ENCODE results near the gene TANK. TPM values are rescaled to one million over a fixed set of nuclear protein-coding genes. Genes with fewer than 3 reads are reported as not detected.

Gene TANK
- 30.9 TPM for total RNA-seq
- long read RNA-seq, transcript TANK-202 (8 exons, 2,171 nt): major isoform, 10 of 14 reads
- long read RNA-seq, partial matches to known transcripts: 0 of 14 reads
- long read RNA-seq, other reads (novel, unspliced or antisense): 3 of 14 reads

DNA sequence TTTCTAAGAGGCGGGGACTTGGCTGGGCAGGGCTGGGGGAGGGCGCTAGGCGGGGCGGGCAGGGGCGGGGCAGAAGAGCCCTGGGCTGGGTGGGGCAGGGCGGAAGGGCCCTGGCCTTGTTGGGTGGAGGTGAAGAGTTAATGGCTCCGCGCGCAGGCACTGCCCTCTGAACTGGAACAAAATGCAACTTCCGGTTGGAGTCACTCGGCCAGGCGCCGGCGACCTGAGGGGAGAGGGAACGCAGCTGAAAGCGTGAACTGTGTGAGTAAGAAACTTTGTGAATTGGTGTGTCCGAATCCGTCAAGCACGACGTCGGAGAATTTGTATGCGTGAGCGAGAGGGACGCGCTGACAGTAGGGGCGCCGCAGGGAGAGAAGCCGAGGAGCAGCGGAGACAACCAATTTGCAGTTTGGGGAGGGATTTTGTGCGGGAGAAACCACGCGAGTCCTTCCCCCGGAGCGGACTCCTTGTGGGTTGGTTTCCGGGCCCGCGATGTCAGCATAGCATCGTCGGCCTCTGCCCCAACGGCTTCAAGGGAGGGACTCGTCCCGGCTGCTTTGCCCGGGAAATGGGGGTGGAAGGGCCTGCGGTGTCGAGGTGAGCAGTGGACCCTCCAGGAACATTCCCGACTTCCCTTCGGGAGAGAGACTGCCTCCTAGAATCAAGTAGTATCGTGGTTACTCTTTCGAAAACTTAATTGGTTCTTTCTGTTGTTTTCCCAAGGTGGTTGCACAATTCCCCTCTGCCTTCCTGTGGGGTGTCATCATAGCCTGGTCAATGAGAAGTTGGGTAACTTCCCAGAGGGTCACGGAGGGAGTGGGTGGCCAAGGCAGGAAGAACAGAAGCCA, at the start of gene TANK:
TANK (plus strand) TSS at position 203 of the 848 bp plus-strand sequence. CDS start 19,235 bp downstream, outside the sequence.
- intact Hi-C loops (cut with DNase I): no loop called here
- ATAC-seq: peak; percentile 98
- DNase-seq (ENCODE audit: missing footprints): peak; percentile 96

DNA sequence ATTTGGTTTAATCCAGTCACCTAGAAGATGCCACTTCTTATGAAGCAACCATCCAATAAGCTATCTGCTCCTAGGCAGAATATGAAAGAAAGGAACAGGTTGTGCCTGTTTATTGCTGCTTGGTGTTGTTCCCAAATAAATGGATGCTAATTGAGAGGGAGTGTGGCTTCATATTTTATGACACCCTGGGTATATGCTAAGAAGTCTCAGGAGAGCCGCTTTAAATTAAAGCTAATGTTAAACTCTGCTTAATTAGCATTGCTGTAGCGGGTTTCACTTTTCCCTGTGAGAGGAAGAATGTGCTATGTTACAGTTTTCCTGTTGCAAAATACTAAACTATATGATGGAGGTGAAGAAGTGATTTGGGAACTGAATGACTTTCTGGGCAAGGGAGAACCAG, 48.7 kb upstream of the TANK start:
- intact Hi-C loops (cut with DNase I): no loop called here
- no peak for ATAC-seq
- no peak for DNase-seq (ENCODE audit: missing footprints)

DNA sequence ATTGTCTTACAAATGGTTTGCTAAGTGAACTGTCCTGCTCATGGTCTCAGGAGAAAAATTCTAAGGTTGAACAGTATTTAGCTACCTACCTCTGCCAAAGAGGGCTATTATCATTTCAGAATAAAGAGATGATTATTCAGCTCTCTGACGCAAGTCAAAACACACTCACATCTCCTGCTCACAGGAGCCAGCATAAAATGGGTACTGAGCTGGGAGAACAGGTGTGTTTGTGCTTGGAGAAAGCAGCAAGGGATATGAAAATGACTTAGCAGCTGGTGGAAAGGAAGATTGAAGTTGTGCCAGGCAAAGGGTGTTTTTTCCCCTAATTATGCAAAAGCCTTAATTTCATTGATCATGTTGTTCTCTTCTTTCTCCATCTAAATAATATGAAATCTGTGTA, 47.3 kb upstream of the TANK start:
- intact Hi-C loops (cut with DNase I): no loop called here
- ATAC-seq (no peak), DNase-seq (ENCODE audit: missing footprints) (no peak)

- ATAC-seq: no peak
- DNase-seq (ENCODE audit: missing footprints): no peak
- intact Hi-C loops (cut with DNase I): no loop called here
Observed at GRCh38 chr2:161113693-161114575, 46.3 kb upstream of the TANK start.

DNA sequence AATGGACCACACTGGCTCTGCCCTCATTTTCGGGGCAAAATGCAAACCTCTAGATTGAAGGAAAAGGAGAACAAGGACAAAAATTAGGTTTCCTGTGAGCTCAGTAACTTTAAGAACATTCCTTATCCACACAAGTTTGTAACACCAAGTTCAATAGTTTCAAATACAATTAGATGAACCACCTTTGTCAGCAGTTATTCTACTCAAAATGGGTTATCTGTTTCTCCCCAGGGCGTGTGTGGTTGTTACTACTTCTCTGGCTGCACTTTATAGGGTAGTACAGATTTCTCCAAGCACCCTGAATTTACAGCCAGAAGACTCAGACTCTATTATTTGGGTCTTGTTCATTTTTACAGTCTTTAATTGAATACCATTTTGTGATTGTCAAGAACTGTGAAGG, 45.0 kb upstream of the TANK start:
- no peak for ATAC-seq
- intact Hi-C loops (cut with DNase I): no loop called here
- no peak for DNase-seq (ENCODE audit: missing footprints)

GRCh38 chr2:161115605-161116380, 44.4 kb upstream of the TANK start:
- no peak for DNase-seq (ENCODE audit: missing footprints)
- intact Hi-C loops (cut with DNase I): no loop called here

DNA sequence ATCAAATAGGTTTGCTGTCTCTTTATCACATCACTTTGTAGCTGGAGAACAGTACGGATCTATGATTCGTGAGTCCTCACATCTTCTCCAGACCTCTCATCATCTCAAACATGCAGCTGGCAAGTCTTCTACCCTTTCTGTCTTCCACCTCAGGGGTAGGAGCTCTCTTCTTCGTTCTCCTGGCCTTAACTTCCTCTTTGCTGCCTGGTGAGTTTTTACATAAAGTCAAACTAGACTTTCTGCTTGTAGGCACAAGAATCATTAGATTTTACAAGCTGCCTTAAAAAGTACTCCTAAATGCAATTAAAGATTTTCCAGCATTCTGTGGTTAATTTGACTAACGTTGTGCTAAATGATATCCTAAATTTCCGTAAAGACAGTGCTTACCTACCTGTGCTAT, 43.7 kb upstream of the TANK start:
- DNase-seq (ENCODE audit: missing footprints): no peak
- ATAC-seq: no peak
- intact Hi-C loops (cut with DNase I): no loop called here

More at GRCh38 chr2:161115605-161116380, 44.4 kb upstream of the TANK start:
- ATAC-seq: no peak

GRCh38 chr2:161117506-161117905, 42.7 kb upstream of the TANK start:
- ATAC-seq (no peak), DNase-seq (ENCODE audit: missing footprints) (no peak)
- intact Hi-C loops (cut with DNase I): no loop called here

DNA sequence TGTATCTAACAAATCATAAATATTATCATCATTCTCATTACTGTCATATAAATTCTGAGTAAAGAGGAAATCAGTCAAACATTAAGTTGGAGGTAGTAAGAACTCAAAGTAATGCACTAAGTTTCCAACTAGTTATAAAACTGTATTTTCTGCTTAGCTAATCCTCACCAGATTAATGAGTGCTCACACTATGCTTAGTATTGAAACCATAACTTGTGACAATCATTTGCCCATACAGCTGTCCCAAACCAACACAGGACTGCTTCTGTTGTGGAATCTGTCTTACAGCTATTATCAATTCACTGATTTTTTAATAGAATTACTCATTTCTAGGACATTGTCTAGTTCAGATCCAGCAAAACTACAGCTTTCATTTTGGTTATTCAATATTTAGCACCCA, 41.5 kb upstream of the TANK start:
- intact Hi-C loops (cut with DNase I): no loop called here
- ATAC-seq (no peak), DNase-seq (ENCODE audit: missing footprints) (no peak)

DNA sequence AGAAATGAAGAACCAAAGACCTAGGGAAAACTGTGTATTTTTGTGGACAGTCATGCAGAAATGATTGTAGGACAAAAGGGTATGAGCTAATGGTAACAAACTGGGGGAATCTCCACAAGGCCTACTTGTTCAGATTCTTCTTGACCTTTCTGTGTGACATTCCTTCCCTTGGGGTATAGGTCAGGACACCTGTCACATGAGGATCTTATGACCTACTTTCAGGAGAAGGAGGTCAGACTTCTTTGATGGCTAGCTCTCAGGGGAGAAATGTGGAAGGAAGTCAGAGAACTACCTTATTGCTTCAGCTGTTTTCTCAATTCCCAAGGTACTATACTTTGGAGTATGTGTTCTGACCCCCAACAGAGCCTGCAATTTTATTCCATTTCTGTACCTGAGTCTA, 40.7 kb upstream of the TANK start:
- DNase-seq (ENCODE audit: missing footprints) (no peak), ATAC-seq (no peak)
- intact Hi-C loops (cut with DNase I): no loop called here

DNA sequence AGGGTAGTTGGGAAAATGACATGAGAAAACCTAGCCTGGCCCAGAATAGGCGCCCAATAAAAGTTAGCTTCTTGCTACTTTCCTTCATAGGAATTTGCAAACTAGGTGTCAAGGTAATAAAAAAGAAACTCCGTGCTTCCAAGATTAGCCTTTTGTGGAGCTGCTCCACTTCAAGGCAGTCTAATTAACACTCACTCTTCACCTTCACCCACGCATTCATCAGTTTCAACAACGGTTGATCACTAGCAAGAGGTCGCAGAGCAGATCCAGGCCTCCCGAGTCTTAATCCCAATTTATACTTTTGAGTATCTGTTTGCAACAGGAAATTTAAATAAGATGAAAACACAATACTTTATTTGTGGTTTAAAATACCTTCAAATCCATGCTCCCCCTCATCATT, 39.5 kb upstream of the TANK start:
- no peak for ATAC-seq
- intact Hi-C loops (cut with DNase I): no loop called here

GRCh38 chr2:161121622-161122021, 38.6 kb upstream of the TANK start:
- DNase-seq (ENCODE audit: missing footprints) (no peak), ATAC-seq (no peak)
- intact Hi-C loops (cut with DNase I): no loop called here

More for the DNA sequence above, 39.5 kb upstream of the TANK start:
- no peak for DNase-seq (ENCODE audit: missing footprints)

DNA sequence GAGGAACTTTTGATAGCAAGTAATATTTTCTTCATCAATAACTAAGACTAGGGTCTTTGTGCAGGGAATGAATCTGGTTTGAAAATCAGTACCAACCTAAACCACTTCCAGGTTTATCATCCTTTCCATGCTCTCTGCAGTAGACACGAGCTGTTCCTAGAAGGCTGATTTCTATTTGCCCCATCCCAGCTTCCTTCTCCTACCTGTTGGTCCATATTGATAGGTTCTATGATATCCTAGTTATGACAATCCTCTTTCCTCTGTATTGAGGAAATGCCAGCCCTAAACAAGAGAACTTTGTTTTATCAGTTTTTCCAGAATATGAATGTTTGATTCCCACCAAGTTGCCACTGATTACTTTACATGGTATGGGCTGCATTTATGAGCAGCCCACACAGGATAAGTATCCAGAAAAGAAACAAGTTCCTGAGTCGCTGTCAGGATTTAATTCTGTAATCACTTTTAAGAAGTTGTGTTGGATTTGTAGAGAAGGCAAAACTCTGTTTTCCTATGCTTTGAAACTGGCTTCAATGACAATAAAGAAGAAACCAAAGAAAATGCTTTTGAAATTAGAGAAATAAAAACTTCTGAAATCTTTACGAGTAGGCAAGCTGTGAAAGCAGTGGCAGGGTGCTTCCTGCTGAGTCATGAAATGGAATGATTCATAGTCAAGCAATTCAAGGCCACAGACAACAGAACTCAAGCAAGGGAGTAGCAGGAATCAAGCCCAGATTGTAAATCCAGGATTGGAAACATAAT, 37.3 kb upstream of the TANK start:
- ATAC-seq: peak; percentile 86

GRCh38 chr2:161123531-161124030, 36.6 kb upstream of the TANK start:
- intact Hi-C loops (cut with DNase I): no loop called here
- ATAC-seq (no peak), DNase-seq (ENCODE audit: missing footprints) (no peak)

More for the DNA sequence above, 37.3 kb upstream of the TANK start:
- intact Hi-C loops (cut with DNase I): no loop called here
- no peak for DNase-seq (ENCODE audit: missing footprints)

GRCh38 chr2:161124201-161124600, 36.0 kb upstream of the TANK start:
- ATAC-seq: no peak
- intact Hi-C loops (cut with DNase I): no loop called here
- no peak for DNase-seq (ENCODE audit: missing footprints)

DNA sequence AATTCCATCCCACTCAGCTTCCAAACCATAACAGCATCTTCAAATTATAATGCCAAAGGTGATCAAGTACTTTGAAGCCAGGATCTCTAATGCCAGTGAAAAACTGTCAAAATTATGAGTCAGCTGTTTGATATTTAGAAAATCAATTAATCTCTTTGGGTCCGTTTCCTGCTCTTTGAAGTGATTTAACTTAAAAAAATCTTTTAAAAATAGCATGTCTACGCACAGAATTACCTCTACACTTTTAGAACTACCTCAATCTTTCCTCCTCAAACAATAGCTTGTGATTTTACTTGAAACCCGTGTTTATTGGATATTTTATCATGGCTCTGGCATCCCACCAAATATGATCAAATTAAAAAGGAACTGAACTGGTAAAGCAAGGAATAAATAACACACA, 31.3 kb upstream of the TANK start:
- ATAC-seq (no peak), DNase-seq (ENCODE audit: missing footprints) (no peak)
- intact Hi-C loops (cut with DNase I): no loop called here

- DNase-seq (ENCODE audit: missing footprints): no peak
- intact Hi-C loops (cut with DNase I): no loop called here
- no peak for ATAC-seq
Observed at GRCh38 chr2:161130354-161130753, 29.9 kb upstream of the TANK start.

DNA sequence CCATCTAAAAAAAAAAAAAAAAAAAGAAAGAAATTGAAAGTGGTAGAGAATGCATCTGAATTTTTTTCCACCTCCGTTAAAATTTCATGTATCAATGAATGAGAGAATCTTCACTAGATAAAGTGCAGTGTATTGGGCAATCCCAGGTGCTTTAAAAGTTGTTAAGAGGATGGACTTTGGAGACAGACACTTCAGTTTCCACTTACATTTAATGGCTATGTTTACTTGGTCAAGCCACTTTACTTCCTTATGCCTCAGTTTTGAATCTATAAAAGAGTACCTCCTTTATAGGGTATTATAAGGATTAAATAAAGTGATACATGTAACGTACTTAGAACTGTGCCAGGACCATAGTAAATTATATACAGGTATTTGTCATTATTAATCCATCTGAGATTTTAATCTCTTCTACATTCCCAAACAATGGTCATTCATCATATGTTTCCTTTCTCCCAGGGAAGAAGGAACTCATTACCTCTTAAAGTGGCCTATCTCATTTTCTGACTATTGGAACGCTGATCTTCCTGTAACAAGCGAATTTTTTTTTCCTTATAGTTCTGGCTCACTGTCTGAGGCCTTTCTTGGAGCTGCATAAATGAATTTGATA, 29.1 kb upstream of the TANK start:
- no peak for DNase-seq (ENCODE audit: missing footprints)
- no peak for ATAC-seq
- intact Hi-C loops (cut with DNase I): no loop called here

Measured in Right ventricle myocardium inferior (tissue), 1 donor.